Upper lobe of right lung (tissue), 1 donor: ENCODE measurements around the gene TBC1D2. TPM values are rescaled to one million over a fixed set of nuclear protein-coding genes. Genes with fewer than 3 reads are reported as not detected.
"Not testable (repeated sequence)": the region's sequence is repeated elsewhere in the genome, so short reads cannot be mapped to it uniquely, and the experiment has no call there.

Experiments used
- ATAC-seq: fragments of 200-7000 bp; cut with Tn5 transposase; one replicate; pipeline ENCODE4 v1.9.1; 2020; ENCODE audit warnings: mild to moderate bottlenecking, moderate library complexity
- DNase-seq: peaks from one replicate; pipeline ENCODE4 v3.0.0-alpha.2; 2020
- H3K27ac ChIP-seq: fragments of 200-600 bp; one replicate; pipeline ENCODE4 v1.8.0; 2022
- H3K27me3 ChIP-seq: fragments of 200-600 bp; one replicate; pipeline ENCODE4 v1.8.0; 2022; ENCODE audit warnings: mild to moderate bottlenecking
- H3K36me3 ChIP-seq: fragments of 200-600 bp; one replicate; pipeline ENCODE4 v1.8.0; 2022
- H3K4me1 ChIP-seq: fragments of 200-600 bp; one replicate; pipeline ENCODE4 v1.8.0; 2022
- H3K4me3 ChIP-seq: fragments of 200-600 bp; one replicate; pipeline ENCODE4 v1.8.0; 2022; ENCODE audit warnings: mild to moderate bottlenecking
- H3K9me3 ChIP-seq: fragments of 200-600 bp; one replicate; pipeline ENCODE4 v1.8.0; 2022
- CTCF ChIP-seq: fragments of 200-600 bp; IDR thresholded peaks from one replicate; pipeline ENCODE4 v1.8.0; 2022; ENCODE audit warnings: antibody characterized with exemption
- intact Hi-C: fragments of 100-400 bp; cut with DNase I; formaldehyde crosslinking; loops from one replicate; pipeline ENCODE4 v1.11.0; 2022
- total RNA-seq: library from RNA; stranded (reverse); fragmentation: NEBNext Ultra II Directional; extraction: Animal tissue kit (Norgen Biotek cat#: 25700); gene quantifications from one replicate; pipeline ENCODE4 v1.2.1, GENCODE V29; 2021
- donor health status: DM: no; HTN: yes; CAD: no; lungs with severe emphysema.

Gene TBC1D2
- total RNA-seq, 1 donor from 2014 or later = 71.8 TPM

GRCh38 chr9:98280574-98280973 lies 25.1 kb upstream of the TBC1D2 start:
- Histone ChIP-seq H3K36me3 (no peaks in the 10 kb centered on the region), H3K27me3 (peaks cover 5% of the 10 kb centered on the region), H3K9me3 (no peaks in the 10 kb centered on the region), H3K27ac (no peak overlapping the region), H3K4me1 (no peaks in the 10 kb centered on the region), H3K4me3 (no peak overlapping the region)
- intact Hi-C loops = no loop called here
- DNase-seq = no peak
- no peak for ATAC-seq
- TF ChIP-seq CTCF = no peak

DNA sequence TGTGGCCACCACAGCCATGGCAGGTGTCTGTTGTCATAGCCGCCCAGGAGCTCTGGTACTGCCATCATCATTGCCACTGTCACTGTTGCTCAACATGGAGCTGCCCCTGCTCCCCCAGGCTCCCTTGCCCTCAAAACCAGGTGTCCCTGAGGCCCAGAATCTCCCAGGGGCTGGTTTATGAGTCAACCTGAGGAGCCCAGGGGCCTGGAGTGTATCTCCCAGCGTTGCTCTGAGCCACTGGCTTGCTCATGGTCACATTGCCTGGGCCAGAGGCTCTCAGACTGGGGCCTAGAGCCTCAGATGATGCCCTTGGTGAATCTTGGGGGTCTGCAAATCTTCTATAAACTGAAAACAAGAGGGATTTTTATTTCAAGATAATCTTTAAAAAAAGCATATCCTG lies 24.7 kb upstream of the TBC1D2 start:
- no peak for TF ChIP-seq CTCF
- no peak overlapping the region for H3K4me3 ChIP-seq
- DNase-seq (no peak), ATAC-seq (no peak)
- no peaks in the 10 kb centered on the region for H3K36me3 ChIP-seq
- peaks cover 5% of the 10 kb centered on the region for H3K27me3 ChIP-seq
- H3K9me3 ChIP-seq = no peaks in the 10 kb centered on the region
- no peak overlapping the region for H3K27ac ChIP-seq
- intact Hi-C loops = no loop called here
- H3K4me1 ChIP-seq = no peaks in the 10 kb centered on the region

GRCh38 chr9:98276907-98277469 lies 21.5 kb upstream of the TBC1D2 start:
- no peak overlapping the region for H3K4me3 ChIP-seq
- DNase-seq (no peak), ATAC-seq (no peak)
- H3K36me3 ChIP-seq = no peaks in the 10 kb centered on the region
- H3K9me3 ChIP-seq = no peaks in the 10 kb centered on the region
- intact Hi-C loops = no loop called here
- peaks cover 5% of the 10 kb centered on the region for H3K27me3 ChIP-seq
- TF ChIP-seq CTCF = no peak
- H3K27ac ChIP-seq = no peak overlapping the region
- H3K4me1 ChIP-seq = no peaks in the 10 kb centered on the region

DNA sequence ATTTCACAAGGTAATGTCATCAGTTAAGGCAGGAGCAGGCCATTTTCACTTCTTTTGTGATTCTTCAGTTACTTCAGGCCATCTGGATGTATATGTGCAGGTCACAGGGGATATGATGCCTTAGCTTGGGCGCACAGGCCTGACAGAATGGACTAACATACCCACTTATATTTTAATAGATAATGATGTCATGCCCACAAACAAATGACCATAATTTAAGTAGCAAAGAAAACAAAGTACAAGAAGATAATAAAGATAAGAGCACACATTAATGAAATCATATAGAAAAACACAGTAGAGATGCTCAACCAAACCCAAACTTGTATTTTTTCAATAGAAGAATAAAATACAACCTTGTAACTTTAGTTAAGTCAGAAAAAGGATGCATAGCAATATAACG lies 19.7 kb upstream of the TBC1D2 start:
- TF ChIP-seq CTCF = no peak
- intact Hi-C loops = no loop called here
- no peak for ATAC-seq
- no peak for DNase-seq
- no peaks in the 10 kb centered on the region for H3K9me3 ChIP-seq
- no peaks in the 10 kb centered on the region for H3K4me1 ChIP-seq
- H3K4me3 ChIP-seq = no peak overlapping the region
- no peaks in the 10 kb centered on the region for H3K36me3 ChIP-seq
- H3K27ac ChIP-seq = no peak overlapping the region
- H3K27me3 ChIP-seq = peaks cover 5% of the 10 kb centered on the region

DNA sequence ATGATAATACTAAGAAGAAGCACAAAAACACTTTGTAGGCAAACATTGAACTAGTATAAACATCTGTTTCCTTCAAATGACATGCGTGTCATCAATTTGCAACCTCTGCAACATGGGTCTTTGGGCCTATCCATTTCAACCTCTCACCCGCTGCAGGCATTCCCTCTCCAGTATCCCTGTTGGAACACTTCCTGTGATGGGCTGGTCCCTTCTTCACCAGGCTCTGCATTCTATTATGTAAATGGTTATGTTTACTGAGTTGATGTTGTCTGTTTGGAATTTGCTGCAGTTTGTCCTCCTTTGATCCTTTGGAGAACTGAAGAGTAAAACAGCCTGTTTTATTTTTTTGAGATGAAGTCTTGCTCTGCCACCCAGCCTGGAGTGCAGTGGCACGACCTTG lies 16.6 kb upstream of the TBC1D2 start:
- DNase-seq (no peak), ATAC-seq (no peak)
- intact Hi-C loops = no loop called here
- no peak overlapping the region for H3K4me3 ChIP-seq
- H3K9me3 ChIP-seq = no peaks in the 10 kb centered on the region
- no peaks in the 10 kb centered on the region for H3K36me3 ChIP-seq
- no peaks in the 10 kb centered on the region for H3K27me3 ChIP-seq
- no peak overlapping the region for H3K27ac ChIP-seq
- H3K4me1 ChIP-seq = no peaks in the 10 kb centered on the region
- TF ChIP-seq CTCF = no peak

GRCh38 chr9:98271479-98271878 lies 16.0 kb upstream of the TBC1D2 start:
- DNase-seq (no peak), ATAC-seq (peak; percentile 21)
- H3K27ac ChIP-seq = no peak overlapping the region
- no peak for TF ChIP-seq CTCF
- H3K9me3 ChIP-seq = no peaks in the 10 kb centered on the region
- H3K4me1 ChIP-seq = no peaks in the 10 kb centered on the region
- H3K4me3 ChIP-seq = no peak overlapping the region
- no peaks in the 10 kb centered on the region for H3K36me3 ChIP-seq
- no peaks in the 10 kb centered on the region for H3K27me3 ChIP-seq
- intact Hi-C loops = no loop called here

DNA sequence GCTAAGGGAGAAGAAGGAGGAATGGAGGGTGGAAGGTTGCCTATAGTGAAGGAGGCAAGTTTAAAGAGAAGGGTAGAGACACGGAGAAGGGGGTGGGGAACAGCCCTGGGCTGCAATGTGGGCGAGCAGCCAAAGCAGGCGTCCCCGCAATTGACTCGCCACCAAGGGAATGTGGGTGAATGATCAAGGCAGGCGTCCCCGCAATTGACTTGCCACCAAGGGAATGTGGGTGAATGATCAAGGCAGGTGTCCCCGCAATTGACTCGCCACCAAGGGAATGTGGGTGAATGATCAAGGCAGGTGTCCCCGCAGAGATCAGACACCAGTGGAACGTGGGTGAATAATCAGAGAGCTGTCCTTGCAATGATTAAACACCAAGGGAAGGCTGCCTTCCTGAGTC lies 14.8 kb upstream of the TBC1D2 start:
- intact Hi-C loops, H3K9me3 ChIP-seq, H3K27me3 ChIP-seq, ATAC-seq, DNase-seq, H3K4me1 ChIP-seq, H3K36me3 ChIP-seq, H3K4me3 ChIP-seq, H3K27ac ChIP-seq: not testable (repeated sequence)

- not testable (repeated sequence) for ATAC-seq
Measured at GRCh38 chr9:98269652-98270051, 14.2 kb upstream of the TBC1D2 start.

GRCh38 chr9:98267556-98267955 lies 12.1 kb upstream of the TBC1D2 start:
- H3K4me3 ChIP-seq, DNase-seq, H3K27me3 ChIP-seq, H3K36me3 ChIP-seq, H3K27ac ChIP-seq, intact Hi-C loops, H3K4me1 ChIP-seq, H3K9me3 ChIP-seq, ATAC-seq: not testable (repeated sequence)

More at GRCh38 chr9:98269652-98270051, 14.2 kb upstream of the TBC1D2 start:
- intact Hi-C loops, H3K27me3 ChIP-seq, H3K36me3 ChIP-seq, H3K27ac ChIP-seq, H3K9me3 ChIP-seq, H3K4me1 ChIP-seq, H3K4me3 ChIP-seq: not testable (repeated sequence)
- DNase-seq = peak; percentile 28
